Activated CD8-positive, alpha-beta memory T cell treated with anti-CD3 and anti-CD28 coated beads, Interleukin-2, amount 10 ng/mL, durations not matched to agents 7 days and 5 days (primary cell): Measurements from ENCODE around the gene PTPRU. TPM values are rescaled to one million over a fixed set of nuclear protein-coding genes. Genes with fewer than 3 reads are reported as not detected.
A peak's percentile ranks its signal among the peaks of the same experiment; 100 is the strongest.

Experiments
- ATAC-seq: fragments of 150-1000 bp; cut with Tn5 transposase; one replicate; pipeline ENCODE4 v1.10.0; 2021; ENCODE audit warnings: moderate library complexity
- CTCF ChIA-PET: fragments of 350-600 bp; sonication (Branson Sonifier 250); formaldehyde crosslinking; loops from one replicate; lab custom pipeline; 2021; ENCODE audit warnings: antibody characterized with exemption; lab: Charles Lee
- DNase-seq: peaks from one replicate; pipeline ENCODE4 v3.0.0-alpha.2; 2020
- H3K27ac Mint-ChIP-seq: one replicate; pipeline ENCODE4 v1.8.0; 2021; ENCODE audit warnings: mild to moderate bottlenecking, mixed read lengths
- H3K27me3 Mint-ChIP-seq: one replicate; pipeline ENCODE4 v1.8.0; 2021; ENCODE audit warnings: mixed read lengths
- H3K36me3 Mint-ChIP-seq: one replicate; pipeline ENCODE4 v1.8.0; 2021; ENCODE audit warnings: mild to moderate bottlenecking, mixed read lengths
- H3K4me1 Mint-ChIP-seq: one replicate; pipeline ENCODE4 v1.8.0; 2021; ENCODE audit warnings: mixed read lengths
- H3K4me3 Mint-ChIP-seq: one replicate; pipeline ENCODE4 v1.8.0; 2021; ENCODE audit warnings: mild to moderate bottlenecking, moderate library complexity, mixed read lengths
- H3K9me3 Mint-ChIP-seq: one replicate; pipeline ENCODE4 v1.8.0; 2022; ENCODE audit warnings: low read depth, mixed read lengths
- total RNA-seq, 2 experiments: library from RNA; stranded (reverse); gene quantifications; one replicate each; pipeline ENCODE4 v1.2.3, GENCODE V29; 2021

Gene PTPRU
- total RNA-seq, 2 experiments from 2014 or later = 0.47 to 0.64 TPM

GRCh38 chr1:29251164-29252124 is 15.1 kb downstream of the PTPRU start:
- DNase-seq = no peak
- Mint-ChIP-seq H3K4me3 (no peak overlapping the region), H3K9me3 (no peaks in the 10 kb centered on the region), H3K27ac (no peak overlapping the region), H3K36me3 (no peaks in the 10 kb centered on the region), H3K27me3 (no peaks in the 10 kb centered on the region), H3K4me1 (no peaks in the 10 kb centered on the region)
- CTCF ChIA-PET = no interaction called here
- no peak for ATAC-seq

DNA sequence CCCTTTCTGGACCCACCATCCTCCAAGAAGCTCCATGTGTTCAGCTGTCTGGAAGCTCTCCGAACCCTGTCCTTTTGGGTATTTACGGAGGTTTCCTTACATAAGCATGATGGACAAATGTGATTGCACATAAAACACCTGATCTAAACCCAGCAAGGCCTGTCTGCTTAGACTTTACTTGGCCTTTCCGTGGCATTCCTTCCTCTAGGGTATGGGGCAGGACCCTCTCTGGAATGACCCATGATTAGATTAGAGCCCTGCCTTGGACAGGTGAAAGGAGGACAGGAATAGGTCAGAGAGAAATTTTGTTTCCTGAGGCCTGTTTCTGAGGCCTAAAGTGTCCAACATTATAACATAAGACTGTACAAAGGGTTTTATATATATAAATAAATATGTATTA is 16.9 kb downstream of the PTPRU start:
- Mint-ChIP-seq H3K27me3 (peaks cover 8% of the 10 kb centered on the region), H3K9me3 (no peaks in the 10 kb centered on the region), H3K4me3 (no peak overlapping the region), H3K4me1 (no peaks in the 10 kb centered on the region), H3K27ac (no peak overlapping the region), H3K36me3 (no peaks in the 10 kb centered on the region)
- DNase-seq (no peak), ATAC-seq (no peak)
- CTCF ChIA-PET = no interaction called here

- no peak for ATAC-seq
These were observed 18.0 kb downstream of the PTPRU start for GRCh38 chr1:29254346-29254745.

DNA sequence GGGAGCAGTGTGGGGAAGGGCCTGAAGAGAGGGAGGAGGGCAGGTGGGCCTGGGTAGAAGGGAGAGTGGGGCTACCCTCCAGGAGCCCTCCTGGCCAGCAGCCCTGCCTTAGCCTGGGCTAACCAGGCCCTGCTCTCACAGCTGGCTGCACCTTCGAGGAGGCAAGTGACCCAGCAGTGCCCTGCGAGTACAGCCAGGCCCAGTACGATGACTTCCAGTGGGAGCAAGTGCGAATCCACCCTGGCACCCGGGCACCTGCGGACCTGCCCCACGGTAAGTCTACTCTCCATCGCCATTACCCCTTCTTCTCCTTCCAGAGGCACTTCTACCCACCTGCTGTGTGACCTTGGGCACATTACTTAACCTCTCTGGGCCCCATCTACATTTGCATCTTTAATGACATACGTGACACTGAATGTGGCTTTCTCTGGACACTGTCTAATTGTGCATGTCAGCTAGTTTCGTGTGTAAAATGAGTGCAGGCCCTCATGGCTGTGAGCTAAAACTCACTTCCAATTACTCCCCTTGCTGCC is 18.9 kb downstream of the PTPRU start:
- Mint-ChIP-seq H3K27me3 (peaks cover 19% of the 10 kb centered on the region), H3K9me3 (no peaks in the 10 kb centered on the region), H3K4me3 (no peak overlapping the region), H3K36me3 (no peaks in the 10 kb centered on the region), H3K4me1 (peaks cover 2% of the 10 kb centered on the region), H3K27ac (no peak overlapping the region)
- no peak for ATAC-seq
- DNase-seq = no peak
- CTCF ChIA-PET = no interaction called here

More at GRCh38 chr1:29254346-29254745, 18.0 kb downstream of the PTPRU start:
- no peaks in the 10 kb centered on the region for H3K9me3 Mint-ChIP-seq
- no peaks in the 10 kb centered on the region for H3K36me3 Mint-ChIP-seq
- DNase-seq = no peak
- H3K27me3 Mint-ChIP-seq = peaks cover 16% of the 10 kb centered on the region
- H3K4me1 Mint-ChIP-seq = no peaks in the 10 kb centered on the region
- H3K4me3 Mint-ChIP-seq = no peak overlapping the region
- no peak overlapping the region for H3K27ac Mint-ChIP-seq
- CTCF ChIA-PET = no interaction called here

DNA sequence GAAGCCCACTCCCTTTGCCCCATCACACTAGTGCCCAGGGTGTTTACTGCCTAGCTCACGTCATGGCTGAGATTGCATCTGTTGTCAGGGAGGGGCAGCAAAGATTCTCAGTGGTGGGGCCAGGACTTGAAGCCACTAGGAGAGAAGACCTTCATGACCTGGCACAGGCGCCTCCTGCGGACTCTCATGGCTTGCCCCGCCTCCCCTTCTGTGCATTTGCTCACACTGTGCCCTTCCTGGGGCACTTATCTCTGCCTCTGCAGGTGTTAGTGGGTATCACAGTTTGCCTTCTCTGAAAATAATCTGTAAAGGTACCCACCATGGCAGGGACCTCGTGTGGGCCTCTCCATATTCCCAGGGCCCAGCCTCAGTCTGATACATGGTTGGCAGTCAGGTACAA is 20.1 kb downstream of the PTPRU start:
- Mint-ChIP-seq H3K4me3 (no peak overlapping the region), H3K27ac (no peak overlapping the region), H3K4me1 (peaks cover 4% of the 10 kb centered on the region), H3K27me3 (peaks cover 31% of the 10 kb centered on the region), H3K9me3 (no peaks in the 10 kb centered on the region), H3K36me3 (no peaks in the 10 kb centered on the region)
- CTCF ChIA-PET = no interaction called here
- ATAC-seq (no peak), DNase-seq (no peak)

DNA sequence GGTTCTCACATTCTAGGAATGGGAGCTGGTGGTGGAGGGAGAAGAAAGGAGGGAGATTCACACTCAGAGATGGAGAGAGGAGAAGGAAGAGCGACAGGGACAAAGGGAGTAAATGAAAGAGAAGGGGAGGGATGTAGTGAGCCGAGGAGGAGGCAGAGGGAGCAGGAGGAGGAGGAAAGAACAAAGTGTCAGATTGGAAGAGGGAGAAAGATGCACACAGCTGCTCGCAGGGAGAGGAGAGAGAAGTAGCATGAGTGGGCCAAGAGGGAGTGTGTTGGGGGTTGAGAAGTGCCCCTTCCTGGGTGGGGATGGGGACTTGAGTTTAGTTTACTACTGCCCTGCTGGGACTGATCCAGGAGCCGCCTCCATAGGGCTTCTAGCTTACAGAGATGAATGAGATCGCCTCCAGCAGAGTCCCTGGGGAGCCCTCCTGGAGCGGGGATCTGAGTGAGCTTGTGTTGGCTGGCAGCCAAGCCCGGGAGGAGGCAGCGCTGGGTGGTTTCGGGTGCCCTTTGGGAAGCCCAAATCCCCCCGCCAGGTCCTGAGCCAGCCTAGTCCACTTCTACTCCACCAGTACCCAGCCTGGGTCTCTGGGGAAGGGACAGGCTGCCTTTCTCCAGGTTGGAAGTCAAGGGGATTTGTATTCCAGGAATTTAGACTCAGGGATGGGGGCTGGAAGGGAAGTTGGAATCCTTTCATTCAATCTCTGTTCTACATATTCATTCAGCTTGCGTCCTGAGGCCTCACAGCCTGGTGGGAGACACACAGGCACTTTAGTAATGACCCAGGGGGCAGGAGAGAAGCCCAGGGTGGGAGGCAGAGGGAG is 20.9 kb downstream of the PTPRU start:
- H3K4me1 Mint-ChIP-seq = peaks cover 4% of the 10 kb centered on the region
- H3K9me3 Mint-ChIP-seq = no peaks in the 10 kb centered on the region
- H3K27me3 Mint-ChIP-seq = peaks cover 39% of the 10 kb centered on the region
- H3K36me3 Mint-ChIP-seq = no peaks in the 10 kb centered on the region
- no peak for DNase-seq
- no peak overlapping the region for H3K27ac Mint-ChIP-seq
- H3K4me3 Mint-ChIP-seq = no peak overlapping the region
- CTCF ChIA-PET = no interaction called here
- no peak for ATAC-seq

- H3K4me3 Mint-ChIP-seq = no peak overlapping the region
- H3K27me3 Mint-ChIP-seq = peaks cover 44% of the 10 kb centered on the region
- CTCF ChIA-PET = no interaction called here
These were observed 22.1 kb downstream of the PTPRU start for GRCh38 chr1:29258189-29258975.

DNA sequence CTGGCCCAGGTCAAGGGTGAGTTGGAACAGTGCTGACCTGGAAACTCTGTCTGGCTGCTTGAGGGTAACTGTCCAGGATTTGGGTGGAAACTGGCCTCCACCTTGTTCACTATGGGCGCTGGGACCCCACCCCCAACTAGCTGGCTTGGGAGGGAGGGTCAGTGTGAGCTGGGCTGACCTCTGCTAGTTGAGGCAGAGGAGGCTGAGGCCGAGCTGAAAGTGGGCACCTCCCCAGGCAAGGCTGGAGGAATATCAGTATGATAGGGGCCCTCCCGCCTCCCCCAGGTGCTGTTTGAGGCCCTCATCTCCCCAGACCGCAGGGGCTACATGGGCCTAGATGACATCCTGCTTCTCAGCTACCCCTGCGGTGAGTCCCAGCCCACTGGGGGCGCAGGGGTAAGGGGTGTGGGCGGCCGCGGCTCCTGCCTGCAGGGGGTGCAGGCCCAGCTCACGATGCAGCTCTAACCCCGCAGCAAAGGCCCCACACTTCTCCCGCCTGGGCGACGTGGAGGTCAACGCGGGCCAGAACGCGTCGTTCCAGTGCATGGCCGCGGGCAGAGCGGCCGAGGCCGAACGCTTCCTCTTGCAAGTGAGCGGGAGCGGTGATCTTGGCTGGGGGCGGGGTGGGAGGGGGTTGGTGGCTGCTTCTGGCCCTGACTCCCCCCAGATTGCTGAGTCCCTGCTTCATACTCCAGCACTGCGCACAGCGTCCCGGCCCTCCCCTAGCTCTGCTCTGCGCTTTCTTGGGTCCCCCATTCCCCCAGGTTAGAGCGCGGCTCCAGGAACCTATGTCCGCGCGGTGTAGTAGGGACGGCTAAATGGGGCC is 22.9 kb downstream of the PTPRU start:
- Mint-ChIP-seq H3K27ac (no peak overlapping the region), H3K4me3 (peak overlapping the region; percentile 44), H3K36me3 (no peaks in the 10 kb centered on the region), H3K27me3 (peaks cover 46% of the 10 kb centered on the region), H3K4me1 (peaks cover 4% of the 10 kb centered on the region), H3K9me3 (no peaks in the 10 kb centered on the region)
- CTCF ChIA-PET = no interaction called here
- ATAC-seq = peak; percentile 40
- no peak for DNase-seq

More at GRCh38 chr1:29258189-29258975, 22.1 kb downstream of the PTPRU start:
- Mint-ChIP-seq H3K27ac (no peak overlapping the region), H3K36me3 (no peaks in the 10 kb centered on the region), H3K4me1 (peaks cover 4% of the 10 kb centered on the region), H3K9me3 (no peaks in the 10 kb centered on the region)
- DNase-seq (no peak), ATAC-seq (no peak)

DNA sequence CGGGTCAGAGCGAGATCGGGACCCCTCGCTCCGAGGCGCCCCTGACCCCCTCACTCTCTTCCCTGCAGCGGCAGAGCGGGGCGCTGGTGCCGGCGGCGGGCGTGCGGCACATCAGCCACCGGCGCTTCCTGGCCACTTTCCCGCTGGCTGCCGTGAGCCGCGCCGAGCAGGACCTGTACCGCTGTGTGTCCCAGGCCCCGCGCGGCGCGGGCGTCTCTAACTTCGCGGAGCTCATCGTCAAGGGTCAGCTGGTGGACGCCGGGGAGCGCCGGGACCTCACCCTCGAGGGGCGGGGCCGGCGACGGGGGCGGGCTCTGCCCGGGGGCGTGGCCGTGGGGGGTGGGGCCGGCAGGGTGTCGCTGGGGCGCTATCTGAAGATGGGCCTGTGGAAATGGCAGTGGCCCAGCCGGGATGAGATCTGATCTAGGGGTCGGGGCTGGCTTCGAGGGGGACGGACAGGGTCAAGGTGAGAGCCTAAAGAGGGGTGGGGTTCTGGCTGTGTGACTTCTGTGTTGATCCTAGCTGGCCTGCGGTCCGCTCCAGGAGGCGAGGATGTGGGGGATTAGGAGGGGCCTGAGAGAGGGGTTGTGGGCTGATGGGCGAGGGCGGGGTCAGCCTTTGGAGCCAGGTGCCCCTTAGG is 23.6 kb downstream of the PTPRU start:
- no peak for DNase-seq
- peak; percentile 77 for ATAC-seq
- H3K27me3 Mint-ChIP-seq = peaks cover 49% of the 10 kb centered on the region

DNA sequence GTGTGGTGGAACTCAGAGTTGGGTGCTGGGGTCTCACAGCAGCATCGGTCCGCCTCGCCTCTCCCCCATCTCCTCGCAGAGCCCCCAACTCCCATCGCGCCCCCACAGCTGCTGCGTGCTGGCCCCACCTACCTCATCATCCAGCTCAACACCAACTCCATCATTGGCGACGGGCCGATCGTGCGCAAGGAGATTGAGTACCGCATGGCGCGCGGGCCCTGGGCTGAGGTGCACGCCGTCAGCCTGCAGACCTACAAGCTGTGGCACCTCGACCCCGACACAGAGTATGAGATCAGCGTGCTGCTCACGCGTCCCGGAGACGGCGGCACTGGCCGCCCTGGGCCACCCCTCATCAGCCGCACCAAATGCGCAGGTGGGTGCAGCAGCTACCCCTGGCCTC is 24.2 kb downstream of the PTPRU start:
- CTCF ChIA-PET = interaction anchor here (1.4 to 2.0 kb wide), 2 partner anchors 10 to 21 kb away, joined by 3 to 5 read pairs; no protein-coding TSS in a partner anchor
- peak overlapping the region; percentile 44 for H3K4me3 Mint-ChIP-seq
- H3K9me3 Mint-ChIP-seq = no peaks in the 10 kb centered on the region
- H3K27me3 Mint-ChIP-seq = peaks cover 55% of the 10 kb centered on the region
- H3K36me3 Mint-ChIP-seq = no peaks in the 10 kb centered on the region
- DNase-seq (no peak), ATAC-seq (no peak)
- no peak overlapping the region for H3K27ac Mint-ChIP-seq
- peaks cover 4% of the 10 kb centered on the region for H3K4me1 Mint-ChIP-seq

More for the DNA sequence above, 23.6 kb downstream of the PTPRU start:
- Mint-ChIP-seq H3K4me3 (peak overlapping the region; percentile 44), H3K36me3 (no peaks in the 10 kb centered on the region), H3K4me1 (peaks cover 4% of the 10 kb centered on the region), H3K27ac (no peak overlapping the region), H3K9me3 (no peaks in the 10 kb centered on the region)
- CTCF ChIA-PET = interaction anchor here (2.0 kb wide), 1 partner anchor 21 kb away, joined by 5 read pairs; no protein-coding TSS in a partner anchor

DNA sequence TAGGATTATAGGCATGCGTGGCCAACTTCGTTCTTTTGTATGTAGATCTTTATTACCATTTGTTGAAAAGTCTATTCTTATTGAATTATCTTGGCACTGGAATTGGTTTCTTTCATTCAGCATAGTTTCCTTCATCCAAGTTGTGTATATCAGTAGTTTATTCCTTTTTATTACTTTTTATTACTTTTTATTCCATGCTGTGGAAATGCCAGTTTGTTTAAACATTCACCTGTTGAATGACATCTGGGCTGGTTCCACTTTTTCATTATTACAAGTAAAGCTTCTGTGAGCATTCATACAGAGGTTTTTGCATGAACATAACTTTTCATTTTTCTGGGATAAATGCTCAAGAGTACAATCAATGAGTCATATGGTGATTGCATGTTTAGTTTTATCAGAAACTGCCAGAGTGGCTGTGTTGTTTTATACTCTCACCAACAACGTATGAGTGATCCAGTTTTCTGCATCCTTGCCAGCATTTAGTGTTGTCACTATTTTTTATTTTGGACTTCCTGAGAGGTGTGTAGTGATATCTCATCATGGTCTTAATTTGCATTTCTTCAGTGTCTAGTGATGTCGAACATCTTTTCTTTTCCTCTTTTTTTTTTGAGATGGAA is 28.6 kb downstream of the PTPRU start:
- peaks cover 4% of the 10 kb centered on the region for H3K4me1 Mint-ChIP-seq
- no peaks in the 10 kb centered on the region for H3K36me3 Mint-ChIP-seq
- CTCF ChIA-PET = no interaction called here
- DNase-seq = no peak
- peaks cover 74% of the 10 kb centered on the region for H3K27me3 Mint-ChIP-seq
- H3K27ac Mint-ChIP-seq = no peak overlapping the region
- H3K4me3 Mint-ChIP-seq = no peak overlapping the region
- H3K9me3 Mint-ChIP-seq = no peaks in the 10 kb centered on the region
- ATAC-seq = no peak
